Right atrium auricular region (tissue), 2 donors: ENCODE measurements around the gene PTRH1. TPM values are rescaled to one million over a fixed set of nuclear protein-coding genes. Genes with fewer than 3 reads are reported as not detected.

ENCODE experiments used
- DNase-seq: peaks from one replicate; pipeline ENCODE4 v3.0.0-alpha.2; 2019; ENCODE audit warnings: low spot score
- H3K27ac ChIP-seq, 2 donors: fragments of 200-600 bp; sonication (generic); 1 replicate in 1 of 2; 2 replicates in 1 of 2; pipeline ENCODE4 v1.5.1; 2016 to 2019
- H3K27me3 ChIP-seq, 2 donors: fragments of 200-600 bp; sonication (generic); one replicate each; pipeline versions ENCODE4 v1.5.1 to v1.6.0; 2017 to 2019
- H3K36me3 ChIP-seq: fragments of 200-600 bp; sonication (generic); one replicate; pipeline ENCODE4 v1.5.1; 2016
- H3K4me1 ChIP-seq, 2 donors: fragments of 200-600 bp; sonication (generic); one replicate each; pipeline versions ENCODE4 v1.5.1 to v1.6.0; 2017 to 2019
- H3K4me3 ChIP-seq, 2 donors: fragments of 200-600 bp; sonication (generic); 1 replicate in 1 of 2; 2 replicates in 1 of 2; pipeline ENCODE4 v1.5.1; 2017 to 2019; ENCODE audit warnings: mild to moderate bottlenecking in 1 of 2, moderate library complexity in 1 of 2
- H3K9me3 ChIP-seq, 2 donors: fragments of 200-600 bp; sonication (generic); one replicate each; pipeline ENCODE4 v1.5.1; 2019
- total RNA-seq, 2 donors: library from RNA; depleted of rRNA; stranded (reverse); fragments of >200 nt; gene quantifications; one replicate each; pipeline ENCODE4 v1.1.0, GENCODE V29; 2016
- TF ChIP-seq, protein P1 (sequence below), 2 donors: fragments of 200-600 bp; sonication (generic); IDR thresholded peaks; one replicate each; pipeline ENCODE4 v1.5.1; 2019; ENCODE audit warnings: antibody characterized with exemption in 2 of 2

PTRH1 gene
- total RNA-seq, 2 donors from 2014 or later = 16.5 to 16.7 TPM

DNA sequence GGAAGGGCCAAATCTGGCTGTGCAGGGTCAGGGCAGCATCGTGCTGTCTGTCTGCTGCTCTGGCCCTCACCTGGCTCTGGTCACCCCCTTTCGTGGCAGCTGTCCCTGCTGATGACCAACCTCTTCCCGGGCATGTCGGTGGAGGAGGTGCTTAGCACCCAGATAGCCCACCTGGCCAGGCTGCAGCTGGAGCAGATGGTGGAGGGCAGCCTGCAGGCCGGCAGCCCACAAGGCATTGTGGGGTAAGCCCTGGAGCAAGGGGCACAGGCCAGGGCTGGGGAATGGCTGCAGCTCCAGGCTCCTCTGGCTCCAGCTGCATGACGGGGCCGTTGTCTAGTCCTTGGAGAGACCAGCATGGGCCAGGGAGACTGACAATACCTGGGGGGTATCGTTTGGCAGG is 11.4 kb upstream of the PTRH1 start:
- Histone ChIP-seq H3K36me3 (peaks cover 5% of the 10 kb centered on the region), H3K9me3 (no peaks in the 10 kb centered on the region), H3K4me3 (no peak overlapping the region), H3K27ac (no peak overlapping the region), H3K27me3 (no peaks in the 10 kb centered on the region), H3K4me1 (peaks cover 0 to 13% of the 10 kb centered on the region in 2 donors)
- DNase-seq = no peak
- TF ChIP-seq, protein P1, sequence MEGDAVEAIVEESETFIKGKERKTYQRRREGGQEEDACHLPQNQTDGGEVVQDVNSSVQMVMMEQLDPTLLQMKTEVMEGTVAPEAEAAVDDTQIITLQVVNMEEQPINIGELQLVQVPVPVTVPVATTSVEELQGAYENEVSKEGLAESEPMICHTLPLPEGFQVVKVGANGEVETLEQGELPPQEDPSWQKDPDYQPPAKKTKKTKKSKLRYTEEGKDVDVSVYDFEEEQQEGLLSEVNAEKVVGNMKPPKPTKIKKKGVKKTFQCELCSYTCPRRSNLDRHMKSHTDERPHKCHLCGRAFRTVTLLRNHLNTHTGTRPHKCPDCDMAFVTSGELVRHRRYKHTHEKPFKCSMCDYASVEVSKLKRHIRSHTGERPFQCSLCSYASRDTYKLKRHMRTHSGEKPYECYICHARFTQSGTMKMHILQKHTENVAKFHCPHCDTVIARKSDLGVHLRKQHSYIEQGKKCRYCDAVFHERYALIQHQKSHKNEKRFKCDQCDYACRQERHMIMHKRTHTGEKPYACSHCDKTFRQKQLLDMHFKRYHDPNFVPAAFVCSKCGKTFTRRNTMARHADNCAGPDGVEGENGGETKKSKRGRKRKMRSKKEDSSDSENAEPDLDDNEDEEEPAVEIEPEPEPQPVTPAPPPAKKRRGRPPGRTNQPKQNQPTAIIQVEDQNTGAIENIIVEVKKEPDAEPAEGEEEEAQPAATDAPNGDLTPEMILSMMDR (IDR thresholded peaks at IDR 0.05) = no peak

DNA sequence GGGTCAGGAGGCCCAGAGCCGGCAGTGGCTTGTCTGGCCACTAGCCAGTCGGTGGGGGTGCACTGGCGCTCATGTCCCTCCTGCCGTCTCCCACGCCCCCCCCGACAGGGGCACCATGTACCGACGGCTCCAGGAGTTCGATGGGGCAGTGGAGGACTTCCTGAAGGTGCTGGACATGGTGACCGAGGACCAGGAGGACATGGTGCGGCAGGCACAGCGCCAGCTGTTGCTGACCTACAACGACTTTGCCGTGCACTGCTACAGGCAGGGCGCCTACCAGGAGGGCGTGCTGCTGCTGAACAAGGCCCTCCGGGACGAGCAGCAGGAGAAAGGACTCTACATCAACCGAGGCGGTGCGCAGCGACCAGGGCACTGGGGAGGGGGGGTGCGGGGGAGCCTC is 8.5 kb upstream of the PTRH1 start:
- Histone ChIP-seq H3K9me3 (no peaks in the 10 kb centered on the region), H3K4me3 (no peak overlapping the region), H3K27me3 (no peaks in the 10 kb centered on the region), H3K4me1 (peaks cover 0 to 13% of the 10 kb centered on the region in 2 donors), H3K36me3 (no peaks in the 10 kb centered on the region), H3K27ac (no peak overlapping the region)
- TF ChIP-seq, protein P1 (IDR thresholded peaks at IDR 0.05) = no peak
- no peak for DNase-seq

DNA sequence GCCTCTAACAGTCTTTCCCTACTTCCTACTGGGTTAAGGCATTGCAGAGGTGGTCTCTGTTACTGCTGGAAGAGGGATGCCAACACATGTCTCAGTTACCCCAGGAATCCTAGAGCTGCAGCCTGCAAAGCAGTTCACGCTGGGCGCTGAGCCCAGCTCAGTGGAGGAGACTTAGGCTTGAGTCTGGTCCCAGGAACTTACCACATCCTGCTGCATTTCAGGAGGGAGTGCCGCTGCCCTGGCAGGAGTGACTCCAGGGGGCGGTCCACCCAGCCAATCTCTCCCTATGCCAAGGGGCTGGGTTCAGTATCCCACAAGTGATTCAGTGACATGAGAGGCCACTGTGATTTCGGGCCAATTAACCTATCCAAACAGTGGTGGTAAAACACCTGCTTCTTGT is 8.0 kb upstream of the PTRH1 start:
- H3K9me3 ChIP-seq = no peaks in the 10 kb centered on the region
- H3K4me3 ChIP-seq = no peak overlapping the region
- H3K36me3 ChIP-seq = no peaks in the 10 kb centered on the region
- H3K27ac ChIP-seq = no peak overlapping the region
- H3K27me3 ChIP-seq = no peaks in the 10 kb centered on the region
- DNase-seq = no peak
- TF ChIP-seq, protein P1 (IDR thresholded peaks at IDR 0.05) = no peak
- peaks cover 0 to 13% of the 10 kb centered on the region in 2 donors for H3K4me1 ChIP-seq

DNA sequence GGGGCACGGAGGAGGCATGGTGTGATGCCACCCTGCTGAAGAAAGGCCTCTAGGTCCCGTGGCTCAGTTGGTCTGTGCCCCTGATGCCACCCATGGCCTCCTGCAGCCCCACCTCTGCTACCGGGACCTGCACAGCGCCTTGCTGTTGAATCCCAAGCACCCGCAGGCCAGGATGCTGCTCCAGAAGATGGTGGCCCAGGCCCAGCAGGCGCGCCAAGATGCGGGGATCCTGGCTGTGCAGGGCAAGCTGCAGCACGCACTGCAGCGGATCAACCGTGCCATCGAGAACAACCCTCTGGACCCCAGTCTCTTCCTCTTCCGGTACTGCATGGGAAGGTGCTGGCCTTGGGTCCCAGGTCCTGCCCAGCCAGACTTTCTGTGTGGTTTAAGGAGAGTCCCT is 7.5 kb upstream of the PTRH1 start:
- no peak for DNase-seq
- TF ChIP-seq, protein P1 (IDR thresholded peaks at IDR 0.05) = no peak

DNA sequence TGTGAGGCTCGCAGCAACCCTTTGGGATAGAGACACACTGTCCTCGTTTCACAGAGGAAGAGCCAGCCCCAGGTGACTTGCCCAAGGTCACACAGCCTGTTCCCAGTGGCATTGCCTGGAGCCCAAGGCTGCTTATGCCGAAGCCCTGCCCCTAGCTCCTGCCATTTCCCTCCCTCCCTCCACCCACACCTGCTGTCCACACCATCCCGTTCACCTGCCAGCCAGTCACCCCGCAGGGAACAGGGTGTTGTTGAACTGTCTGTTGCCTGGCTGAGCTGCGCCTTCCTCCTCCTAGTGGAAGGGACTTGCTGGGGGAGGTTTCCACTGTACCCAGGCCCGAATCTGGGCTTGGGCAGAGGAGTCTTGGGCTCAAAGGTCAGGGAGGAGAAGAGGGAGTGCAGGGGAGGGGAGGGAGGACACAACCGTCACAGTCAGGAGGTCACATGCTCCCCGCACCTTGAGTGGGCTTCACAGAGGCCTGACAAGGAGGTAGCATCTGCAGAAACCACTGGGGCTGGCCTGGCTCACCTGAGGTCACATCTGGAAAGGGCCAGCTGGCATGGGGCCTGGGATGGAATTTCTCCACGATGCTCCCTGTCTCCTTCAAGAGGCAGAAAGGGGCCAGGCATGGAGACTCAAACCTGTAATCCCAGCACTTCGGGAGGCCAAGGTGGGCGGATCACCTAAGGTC is 6.7 kb upstream of the PTRH1 start:
- peaks cover 0 to 13% of the 10 kb centered on the region in 2 donors for H3K4me1 ChIP-seq
- H3K27ac ChIP-seq = no peak overlapping the region
- TF ChIP-seq, protein P1 (IDR thresholded peaks at IDR 0.05) = no peak
- no peaks in the 10 kb centered on the region for H3K36me3 ChIP-seq
- no peak for DNase-seq
- no peak overlapping the region for H3K4me3 ChIP-seq
- H3K9me3 ChIP-seq = no peaks in the 10 kb centered on the region
- H3K27me3 ChIP-seq = no peaks in the 10 kb centered on the region

More for the DNA sequence above, 7.5 kb upstream of the PTRH1 start:
- H3K4me3 ChIP-seq = no peak overlapping the region
- H3K27me3 ChIP-seq = no peaks in the 10 kb centered on the region
- no peaks in the 10 kb centered on the region for H3K36me3 ChIP-seq
- peaks cover 0 to 13% of the 10 kb centered on the region in 2 donors for H3K4me1 ChIP-seq
- no peaks in the 10 kb centered on the region for H3K9me3 ChIP-seq
- H3K27ac ChIP-seq = no peak overlapping the region

DNA sequence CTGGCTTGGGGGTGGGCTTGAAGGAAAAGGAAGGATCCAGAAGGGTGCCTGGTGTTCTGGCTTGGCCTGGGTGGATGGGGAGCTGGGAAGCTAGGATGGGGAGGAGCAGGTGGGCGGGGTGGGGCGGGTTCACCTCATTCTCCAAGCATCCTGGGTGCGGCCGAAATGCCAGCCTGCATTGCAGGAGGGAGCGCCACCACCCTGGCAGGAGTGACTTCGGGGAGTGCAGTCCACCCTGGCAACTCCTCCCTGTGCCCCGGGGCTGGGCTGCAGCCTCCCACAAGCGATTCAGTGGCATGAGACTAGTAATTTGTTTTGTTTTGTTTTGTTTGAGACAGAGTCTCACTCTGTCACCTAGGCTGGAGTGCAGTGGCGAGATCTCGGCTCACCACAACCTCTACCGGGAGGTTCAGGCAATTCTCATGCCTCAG is 5.9 kb upstream of the PTRH1 start:
- DNase-seq = no peak
- Histone ChIP-seq H3K27me3 (no peaks in the 10 kb centered on the region), H3K27ac (no peak overlapping the region), H3K4me3 (no peak overlapping the region), H3K4me1 (peaks cover 0 to 14% of the 10 kb centered on the region in 2 donors), H3K36me3 (no peaks in the 10 kb centered on the region), H3K9me3 (no peaks in the 10 kb centered on the region)
- TF ChIP-seq, protein P1 (IDR thresholded peaks at IDR 0.05) = no peak
